ENCODE results near the gene GFRA1.

DNA sequence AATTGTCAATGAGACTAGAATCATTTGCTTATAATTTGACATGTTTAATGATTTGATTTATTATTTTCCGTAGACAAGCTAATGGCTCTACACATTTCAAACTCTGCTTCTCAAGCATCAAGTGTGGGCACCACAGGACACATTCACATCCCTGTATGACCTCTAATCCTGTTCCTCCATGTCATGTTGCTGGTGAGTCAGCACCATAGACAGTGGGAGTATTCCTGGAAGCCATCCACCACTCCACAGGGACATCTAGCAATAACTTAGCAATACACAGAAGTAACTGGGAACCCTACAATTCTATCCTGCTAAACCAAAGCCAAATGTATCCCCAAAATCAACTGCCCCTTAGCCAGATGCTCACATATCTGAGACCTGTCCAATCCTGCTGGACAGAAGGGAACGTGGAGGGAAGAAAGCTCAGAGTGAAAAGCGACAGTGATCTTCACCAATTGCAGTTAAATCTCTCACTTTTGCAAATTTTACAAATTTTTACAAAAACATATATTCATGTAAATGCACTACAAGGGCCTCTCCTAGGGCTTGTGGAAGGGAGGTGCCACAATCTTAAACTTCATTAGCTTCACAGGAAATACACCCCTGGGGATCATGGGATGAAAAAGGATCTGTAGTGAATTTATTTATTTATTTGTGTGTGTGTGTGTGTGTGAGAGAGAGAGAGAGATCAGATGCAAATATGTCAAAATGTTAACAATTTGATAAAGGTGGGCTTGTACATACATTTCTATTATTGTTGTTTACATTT, 126.5 kb downstream of the GFRA1 start:
- TF ChIP-seq, protein P1, sequence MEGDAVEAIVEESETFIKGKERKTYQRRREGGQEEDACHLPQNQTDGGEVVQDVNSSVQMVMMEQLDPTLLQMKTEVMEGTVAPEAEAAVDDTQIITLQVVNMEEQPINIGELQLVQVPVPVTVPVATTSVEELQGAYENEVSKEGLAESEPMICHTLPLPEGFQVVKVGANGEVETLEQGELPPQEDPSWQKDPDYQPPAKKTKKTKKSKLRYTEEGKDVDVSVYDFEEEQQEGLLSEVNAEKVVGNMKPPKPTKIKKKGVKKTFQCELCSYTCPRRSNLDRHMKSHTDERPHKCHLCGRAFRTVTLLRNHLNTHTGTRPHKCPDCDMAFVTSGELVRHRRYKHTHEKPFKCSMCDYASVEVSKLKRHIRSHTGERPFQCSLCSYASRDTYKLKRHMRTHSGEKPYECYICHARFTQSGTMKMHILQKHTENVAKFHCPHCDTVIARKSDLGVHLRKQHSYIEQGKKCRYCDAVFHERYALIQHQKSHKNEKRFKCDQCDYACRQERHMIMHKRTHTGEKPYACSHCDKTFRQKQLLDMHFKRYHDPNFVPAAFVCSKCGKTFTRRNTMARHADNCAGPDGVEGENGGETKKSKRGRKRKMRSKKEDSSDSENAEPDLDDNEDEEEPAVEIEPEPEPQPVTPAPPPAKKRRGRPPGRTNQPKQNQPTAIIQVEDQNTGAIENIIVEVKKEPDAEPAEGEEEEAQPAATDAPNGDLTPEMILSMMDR (IDR thresholded peaks at IDR 0.05): no peak
- TF ChIP-seq EZH2 (IDR thresholded peaks at IDR 0.05; ENCODE audit: borderline replicate concordance, insufficient read depth, low read depth, low read length, poor library complexity, severe bottlenecking): no peak

Measured in B cell (primary cell).